K562 (cell line): ENCODE measurements around the gene DYNC1H1. TPM values are rescaled to one million over a fixed set of nuclear protein-coding genes. Genes with fewer than 3 reads are reported as not detected.

Experiments
- BCLAF1 ChIP-seq, 2 experiments: fragments of 450-650 bp in 1 of 2; IDR thresholded peaks; 2 replicates each; pipeline ENCODE4 v1.6.1; 2011 to 2017; ENCODE audit warnings: low read depth in 2 of 2, antibody characterized with exemption in 1 of 2, borderline replicate concordance in 1 of 2, low read length in 1 of 2, mild to moderate bottlenecking in 1 of 2, mixed read lengths in 1 of 2; ENCODE audit not compliant: control insufficient read depth in 1 of 2
- CTCF ChIP-seq, 3 experiments: IDR thresholded peaks in 2 of 3; conservative IDR thresholded peaks in 1 of 3; 2 replicates each; pipeline ENCODE4 v1.5.1; 2011 to 2012; ENCODE audit warnings: low read length in 3 of 3, mild to moderate bottlenecking in 3 of 3, control low read depth in 2 of 3, improper control_type of control experiment in 1 of 3, inconsistent platforms in 1 of 3, low read depth in 1 of 3, mixed read lengths in 1 of 3, moderate library complexity in 1 of 3; ENCODE audit not compliant: insufficient read depth in 2 of 3
- GATAD2A ChIP-seq: fragments of 450-650 bp; IDR thresholded peaks from 2 replicates; pipeline ENCODE4 v1.6.1; 2017
- MIER1 ChIP-seq: fragments of 450-650 bp; IDR thresholded peaks from 2 replicates; pipeline ENCODE4 v1.6.1; 2016; ENCODE audit warnings: antibody characterized with exemption, mild to moderate bottlenecking, low read depth
- MTA3 ChIP-seq: fragments of 450-650 bp; formaldehyde crosslinking; IDR thresholded peaks from 2 replicates; pipeline ENCODE4 v1.6.1; 2017; ENCODE audit warnings: mild to moderate bottlenecking, borderline replicate concordance
- NELFE ChIP-seq: IDR thresholded peaks from 2 replicates; pipeline ENCODE4 v1.6.1; 2011; ENCODE audit warnings: mild to moderate bottlenecking; ENCODE audit not compliant: insufficient read depth, insufficient read length
- NONO ChIP-seq, 2 experiments: fragments of 200-400 bp in 1 of 2; fragments of 450-650 bp in 1 of 2; formaldehyde crosslinking in 1 of 2; IDR thresholded peaks; 2 replicates each; pipeline ENCODE4 v1.6.1; 2017; ENCODE audit warnings: low read depth in 2 of 2, mild to moderate bottlenecking in 2 of 2, moderate library complexity in 2 of 2, low read length in 1 of 2
- POLR2G ChIP-seq: fragments of 200-400 bp; formaldehyde crosslinking; IDR thresholded peaks from 2 replicates; pipeline ENCODE4 v1.6.1; 2017; ENCODE audit warnings: low read depth, mild to moderate bottlenecking, antibody characterized with exemption, low read length, moderate library complexity
- SAP30 ChIP-seq: fragments of 200-600 bp; sonication (generic); IDR thresholded peaks from 2 replicates; pipeline ENCODE4 v1.6.1; 2012; ENCODE audit warnings: borderline replicate concordance, low read depth, mild to moderate bottlenecking, moderate library complexity, low read length, control low read depth, inconsistent platforms; ENCODE audit not compliant: insufficient read depth, poor library complexity, severe bottlenecking
- SIN3B ChIP-seq: fragments of 450-650 bp; IDR thresholded peaks from 2 replicates; pipeline ENCODE4 v1.6.1; 2017; ENCODE audit warnings: low read depth, mild to moderate bottlenecking, moderate library complexity
- SMAD4 ChIP-seq: fragments of 250-450 bp; sonication (Bioruptor Pico); conservative IDR thresholded peaks from 2 replicates; pipeline ENCODE4 v1.8.0; 2021; ENCODE audit warnings: inconsistent platforms, mild to moderate bottlenecking, moderate library complexity
- TAF9B ChIP-seq: fragments of 450-650 bp; IDR thresholded peaks from 2 replicates; pipeline ENCODE4 v1.6.1; 2018; ENCODE audit warnings: mild to moderate bottlenecking; ENCODE audit not compliant: partially characterized antibody
- TCFL5 ChIP-seq: fragments of 250-450 bp; sonication (Bioruptor Pico); conservative IDR thresholded peaks from 2 replicates; pipeline ENCODE4 v1.6.1; 2021; ENCODE audit warnings: mild to moderate bottlenecking, moderate library complexity, matching md5 sums
- ZNF408 ChIP-seq: fragments of 250-450 bp; sonication (Bioruptor Pico); IDR thresholded peaks from 2 replicates; pipeline ENCODE4 v1.4.0; 2020; ENCODE audit warnings: low read depth, mild to moderate bottlenecking, moderate library complexity
- ZNF507 ChIP-seq: conservative IDR thresholded peaks from 2 replicates; pipeline ENCODE4 v1.6.1; 2017; ENCODE audit warnings: missing genetic modification characterization, missing compliant biosample characterization
- ZNF57 ChIP-seq: fragments of 450-650 bp; formaldehyde crosslinking; IDR thresholded peaks from 2 replicates; pipeline ENCODE4 v1.4.0; 2020; ENCODE audit warnings: mild to moderate bottlenecking, moderate library complexity
- polyA plus RNA-seq, 8 experiments: library from polyadenylated mRNA; depleted of rRNA in 4 of 8; stranded (reverse) in 5 of 8; unstranded in 3 of 8; fragments of >200 nt; fragmentation: Nextera tagmentation in 2 of 8; fragmentation: Illumina TruSeq in 1 of 8; extraction: Ambion mirVana in 2 of 8; extraction: Trizol in 1 of 8; gene quantifications; 2 replicates each; pipeline versions ENCODE4 v1.2.1 to v1.2.3, GENCODE V29; 2011 to 2014; ENCODE audit warnings: inconsistent platforms in 1 of 8, missing spikeins in 1 of 8
- total RNA-seq, 7 experiments: library from RNA; depleted of rRNA in 6 of 7; stranded (reverse); fragments of >200 nt in 6 of 7; fragmentation: Illumina TruSeq in 2 of 7; extraction: Trizol in 2 of 7; gene quantifications; 2 replicates each; pipeline versions ENCODE4 v1.2.1 to v1.2.3, GENCODE V29; 2011 to 2021; ENCODE audit warnings: low replicate concordance in 1 of 7
- TF ChIP-seq, protein P1 (sequence below): IDR thresholded peaks from 2 replicates; pipeline ENCODE4 v1.6.1; 2011; ENCODE audit not compliant: insufficient read length; ENCODE audit errors: extremely low read depth
- TF ChIP-seq, protein P2 (sequence below): fragments of 200-800 bp; sonication (Bioruptor generic); IDR thresholded peaks from 2 replicates; pipeline ENCODE4 v1.6.1; 2017; ENCODE audit warnings: missing genetic modification characterization, missing compliant biosample characterization

Gene DYNC1H1
- total and polyA plus RNA-seq, 9 of the 15 experiments (the other 6 are each of a cell fraction or from before 2014, with no cell fraction given) = 31.9 to 335 (median 115) TPM

DNA sequence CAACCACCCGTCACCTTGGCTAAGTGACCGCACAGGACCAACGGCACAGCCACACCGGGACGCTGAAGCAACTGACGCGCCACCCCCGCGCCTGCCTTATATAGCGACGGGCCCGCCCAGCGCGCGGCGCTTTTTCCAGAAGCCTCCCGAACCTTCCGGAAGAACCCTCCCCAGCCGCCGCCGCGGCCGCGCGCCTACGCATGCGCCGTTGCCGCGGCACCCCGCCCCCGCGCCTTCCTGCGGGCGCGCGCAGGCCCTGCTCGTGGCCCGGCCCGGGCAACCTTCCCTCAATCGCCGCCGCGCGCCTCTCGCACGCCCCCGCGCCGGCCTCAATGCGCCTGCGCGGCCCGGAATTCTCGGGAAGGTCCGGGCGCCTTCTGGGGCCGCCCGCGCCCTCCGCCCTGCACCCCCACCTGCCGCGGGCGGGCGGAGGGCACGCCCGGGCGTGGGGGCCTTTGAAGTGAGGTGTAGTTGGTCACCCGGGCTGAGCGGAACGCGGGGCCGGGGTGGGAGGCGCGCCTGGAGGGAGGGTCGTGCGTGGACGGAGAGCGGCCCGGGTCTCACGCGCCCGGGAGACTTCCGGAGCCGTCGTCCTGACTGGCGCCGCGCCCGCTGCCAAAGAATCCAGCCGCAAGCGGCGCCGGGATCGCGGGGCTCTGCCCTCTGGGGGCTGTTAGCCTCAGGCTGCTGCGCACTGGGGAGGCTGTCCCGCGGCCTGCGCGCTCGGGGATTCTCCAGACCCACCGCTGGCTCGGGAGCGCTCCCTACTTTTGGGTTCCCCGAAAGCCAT, 122.8 kb downstream of the DYNC1H1 start, which contains the start of gene HSP90AA1 (continued):
- TF ChIP-seq POLR2G (peak; percentile 97), MTA3 (peak; percentile 97), ZNF57 (CRISPR knock-in tag) (no peak), SIN3B (0 out of 2 replicates have a peak, but pooled peaks have one; percentile 11), CTCF (IDR thresholded peaks at IDR 0.05 in 2 of 3, conservative IDR thresholded peaks at IDR 0.05 in 1 of 3; ENCODE audit: insufficient read depth in 2 of 3, low read depth in 1 of 3, low read length in 3 of 3) (peak in 2 of 3 experiments; percentile 12 to 14; a peak in 1 of 6 replicates), SMAD4 (CRISPR knock-in tag) (peak; percentile 69; the same call in 1 of the 2 replicates), BCLAF1 (IDR thresholded peaks at IDR 0.05; ENCODE audit: borderline replicate concordance in 1 of 2, control insufficient read depth in 1 of 2, low read depth in 2 of 2, low read length in 1 of 2) (no peak), ZNF408 (CRISPR knock-in tag) (no peak), NONO (IDR thresholded peaks at IDR 0.05; ENCODE audit: low read depth in 2 of 2, low read length in 1 of 2) (peak in 1 of 2 experiments; percentile 10; a peak in 1 of 4 replicates), NELFE (peak; percentile 66), SAP30 (peak; percentile 1), TCFL5 (CRISPR knock-in tag) (no peak), ZNF507 (tag) (no peak), TAF9B (peak; percentile 71), MIER1 (no peak), GATAD2A (0 out of 2 replicates have a peak, but pooled peaks have one; percentile 47)
- TF ChIP-seq, protein P1, sequence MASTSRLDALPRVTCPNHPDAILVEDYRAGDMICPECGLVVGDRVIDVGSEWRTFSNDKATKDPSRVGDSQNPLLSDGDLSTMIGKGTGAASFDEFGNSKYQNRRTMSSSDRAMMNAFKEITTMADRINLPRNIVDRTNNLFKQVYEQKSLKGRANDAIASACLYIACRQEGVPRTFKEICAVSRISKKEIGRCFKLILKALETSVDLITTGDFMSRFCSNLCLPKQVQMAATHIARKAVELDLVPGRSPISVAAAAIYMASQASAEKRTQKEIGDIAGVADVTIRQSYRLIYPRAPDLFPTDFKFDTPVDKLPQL = peak; percentile 29
- TF ChIP-seq, protein P2, sequence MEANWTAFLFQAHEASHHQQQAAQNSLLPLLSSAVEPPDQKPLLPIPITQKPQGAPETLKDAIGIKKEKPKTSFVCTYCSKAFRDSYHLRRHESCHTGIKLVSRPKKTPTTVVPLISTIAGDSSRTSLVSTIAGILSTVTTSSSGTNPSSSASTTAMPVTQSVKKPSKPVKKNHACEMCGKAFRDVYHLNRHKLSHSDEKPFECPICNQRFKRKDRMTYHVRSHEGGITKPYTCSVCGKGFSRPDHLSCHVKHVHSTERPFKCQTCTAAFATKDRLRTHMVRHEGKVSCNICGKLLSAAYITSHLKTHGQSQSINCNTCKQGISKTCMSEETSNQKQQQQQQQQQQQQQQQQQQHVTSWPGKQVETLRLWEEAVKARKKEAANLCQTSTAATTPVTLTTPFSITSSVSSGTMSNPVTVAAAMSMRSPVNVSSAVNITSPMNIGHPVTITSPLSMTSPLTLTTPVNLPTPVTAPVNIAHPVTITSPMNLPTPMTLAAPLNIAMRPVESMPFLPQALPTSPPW (CRISPR knock-in tag) = peak; percentile 84
